Activated naive CD4-positive, alpha-beta T cell treated with anti-CD3 and anti-CD28 coated beads for 36 hours (primary cell): ENCODE measurements around the gene ACAP1. TPM values are rescaled to one million over a fixed set of nuclear protein-coding genes. Genes with fewer than 3 reads are reported as not detected.
A peak's percentile ranks its signal among the peaks of the same experiment; 100 is the strongest.

Experiments
- CTCF ChIA-PET: fragments of 350-600 bp; sonication (Branson Sonifier 250); formaldehyde crosslinking; loops from one replicate; lab custom pipeline; 2021; ENCODE audit warnings: antibody characterized with exemption; lab: Charles Lee
- DNase-seq: peaks from one replicate; pipeline ENCODE4 v3.0.0-alpha.2; 2020
- H3K27ac Mint-ChIP-seq: one replicate; pipeline ENCODE4 v1.8.0; 2021; ENCODE audit warnings: mild to moderate bottlenecking, mixed read lengths
- H3K27me3 Mint-ChIP-seq: one replicate; pipeline ENCODE4 v1.8.0; 2021; ENCODE audit warnings: low read depth, mixed read lengths
- H3K36me3 Mint-ChIP-seq: one replicate; pipeline ENCODE4 v1.8.0; 2021; ENCODE audit warnings: low read depth, mixed read lengths
- H3K4me1 Mint-ChIP-seq: one replicate; pipeline ENCODE4 v1.8.0; 2021; ENCODE audit warnings: low read depth, mixed read lengths
- H3K4me3 Mint-ChIP-seq: one replicate; pipeline ENCODE4 v1.8.0; 2021; ENCODE audit warnings: mild to moderate bottlenecking, moderate library complexity, mixed read lengths
- H3K9me3 Mint-ChIP-seq: one replicate; pipeline ENCODE4 v1.8.0; 2021; ENCODE audit warnings: mixed read lengths
- intact Hi-C: fragments of 100-400 bp; cut with micrococcal nuclease; formaldehyde crosslinking; loops from one replicate; pipeline ENCODE4 v1.15.1; 2023
- total RNA-seq, 2 experiments: library from RNA; stranded (reverse); gene quantifications; one replicate each; pipeline ENCODE4 v1.2.3, GENCODE V29; 2021

ACAP1 gene
- total RNA-seq, 2 experiments from 2014 or later, result 309 to 320 TPM

- Mint-ChIP-seq H3K27ac (peak overlapping the region; percentile 47), H3K4me1 (peaks cover 4% of the 10 kb centered on the region), H3K9me3 (peaks cover 3% of the 10 kb centered on the region), H3K27me3 (peaks cover 30% of the 10 kb centered on the region), H3K36me3 (no peaks in the 10 kb centered on the region), H3K4me3 (peak overlapping the region; percentile 70)
- intact Hi-C loops, result loop anchor here (1.0 kb wide), 2 partner anchors 10 to 51 kb away; partner anchors contain the start of genes PLSCR3 and TMEM102
- CTCF ChIA-PET, result interaction anchor here (0.7 to 2.4 kb wide), 3 partner anchors 10 to 300 kb away, joined by 3 to 6 read pairs (median 3); no protein-coding TSS in a partner anchor
- DNase-seq, result peak; percentile 74
Observed at GRCh38 chr17:7383742-7384488, 47.6 kb downstream of the ACAP1 start.

DNA sequence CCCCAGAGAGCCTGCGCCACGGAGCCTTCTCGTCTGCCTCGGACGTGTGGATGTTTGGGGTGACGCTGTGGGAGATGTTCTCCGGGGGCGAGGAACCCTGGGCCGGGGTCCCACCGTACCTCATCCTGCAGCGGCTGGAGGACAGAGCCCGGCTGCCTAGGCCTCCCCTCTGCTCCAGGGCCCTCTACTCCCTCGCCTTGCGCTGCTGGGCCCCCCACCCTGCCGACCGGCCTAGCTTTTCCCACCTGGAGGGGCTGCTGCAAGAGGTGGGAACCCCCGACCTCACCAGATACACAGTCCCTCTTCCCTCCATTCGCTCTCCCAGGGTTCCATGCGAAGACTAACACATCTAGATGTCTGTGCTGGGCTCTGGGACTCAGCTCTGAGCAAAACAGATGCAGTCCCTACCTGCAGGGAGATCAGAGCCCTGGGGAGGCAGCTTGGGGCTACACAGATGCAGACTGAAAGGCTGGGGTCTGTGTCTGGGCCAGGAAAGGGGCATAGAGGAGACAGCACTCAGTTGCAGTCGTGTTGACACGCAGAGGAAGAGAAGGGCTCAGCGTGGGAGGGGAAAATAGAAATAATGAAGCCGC, 48.3 kb downstream of the ACAP1 start:
- Mint-ChIP-seq H3K4me3 (peak overlapping the region; percentile 70), H3K27ac (peak overlapping the region; percentile 65), H3K36me3 (no peaks in the 10 kb centered on the region), H3K9me3 (no peaks in the 10 kb centered on the region), H3K27me3 (peaks cover 23% of the 10 kb centered on the region), H3K4me1 (peaks cover 4% of the 10 kb centered on the region)
- CTCF ChIA-PET, result interaction anchor here (0.7 to 2.4 kb wide), 3 partner anchors 9 to 299 kb away, joined by 3 to 6 read pairs (median 3); no protein-coding TSS in a partner anchor
- intact Hi-C loops, result loop anchor here (1.0 kb wide), 2 partner anchors 10 to 51 kb away; partner anchors contain the start of genes PLSCR3 and TMEM102
- no peak for DNase-seq

DNA sequence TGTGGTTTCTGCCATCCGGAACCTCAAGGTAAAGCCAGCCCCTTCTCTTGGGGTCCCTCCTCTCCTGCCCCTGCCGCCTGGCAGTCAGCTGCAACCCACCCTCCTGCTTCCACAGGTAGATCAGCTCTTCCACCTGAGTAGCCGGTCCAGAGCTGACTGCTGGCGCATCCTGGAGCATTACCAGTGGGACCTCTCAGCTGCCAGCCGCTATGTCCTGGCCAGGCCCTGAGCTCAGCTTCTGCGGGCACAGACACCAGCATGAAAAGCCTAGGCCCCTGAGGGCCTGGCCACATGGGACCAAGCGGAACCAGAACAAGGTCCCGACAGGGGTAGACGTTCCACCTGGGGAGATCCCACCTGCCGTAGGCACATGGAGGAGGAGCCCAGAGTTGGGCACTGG, 52.5 kb downstream of the ACAP1 start:
- H3K4me3 Mint-ChIP-seq, result no peak overlapping the region
- H3K27ac Mint-ChIP-seq, result no peak overlapping the region
- CTCF ChIA-PET, result interaction anchor here (0.7 to 1.3 kb wide), 3 partner anchors 33 to 172 kb away, joined by 3 to 5 read pairs (median 5); no protein-coding TSS in a partner anchor
- peaks cover 4% of the 10 kb centered on the region for H3K36me3 Mint-ChIP-seq
- intact Hi-C loops, result no loop called here
- no peak for DNase-seq
- no peaks in the 10 kb centered on the region for H3K27me3 Mint-ChIP-seq
- no peaks in the 10 kb centered on the region for H3K9me3 Mint-ChIP-seq
- peaks cover 29% of the 10 kb centered on the region for H3K4me1 Mint-ChIP-seq

GRCh38 chr17:7389924-7390910, 53.9 kb downstream of the ACAP1 start:
- Mint-ChIP-seq H3K27me3 (no peaks in the 10 kb centered on the region), H3K27ac (no peak overlapping the region), H3K4me3 (no peak overlapping the region), H3K36me3 (peaks cover 4% of the 10 kb centered on the region), H3K9me3 (no peaks in the 10 kb centered on the region), H3K4me1 (peaks cover 30% of the 10 kb centered on the region)
- intact Hi-C loops, result loop anchor here (5.0 kb wide), 1 partner anchor 33 kb away; the partner anchor contains the start of gene TMEM95
- no peak for DNase-seq
- CTCF ChIA-PET, result interaction anchor here (0.6 to 1.2 kb wide), 3 partner anchors 35 to 167 kb away, joined by 3 to 5 read pairs (median 3); no protein-coding TSS in a partner anchor

DNA sequence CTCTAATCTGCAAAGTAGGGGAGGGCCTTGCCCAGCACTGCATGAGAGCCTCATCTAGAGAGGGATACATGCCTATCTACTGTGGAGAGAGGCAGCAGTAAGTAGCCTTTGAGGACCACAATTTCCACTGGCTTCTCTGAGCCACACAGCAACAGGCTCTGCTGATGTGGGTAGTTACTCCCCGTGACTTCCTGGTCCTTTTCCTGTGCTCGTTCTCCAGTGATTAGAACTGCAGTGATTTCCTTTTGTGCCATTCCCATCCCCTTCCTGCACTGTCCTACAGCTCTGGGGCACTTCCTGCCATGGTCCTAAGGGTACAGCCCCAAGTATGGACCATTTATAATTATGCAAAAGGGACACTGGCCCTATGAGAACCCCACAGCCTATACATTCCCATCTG, 55.0 kb downstream of the ACAP1 start:
- H3K36me3 Mint-ChIP-seq, result peaks cover 4% of the 10 kb centered on the region
- H3K4me3 Mint-ChIP-seq, result no peak overlapping the region
- peaks cover 30% of the 10 kb centered on the region for H3K4me1 Mint-ChIP-seq
- intact Hi-C loops, result loop anchor here (5.0 kb wide), 1 partner anchor 34 kb away; the partner anchor contains the start of gene TMEM95
- H3K27ac Mint-ChIP-seq, result no peak overlapping the region
- DNase-seq, result no peak
- H3K27me3 Mint-ChIP-seq, result no peaks in the 10 kb centered on the region
- CTCF ChIA-PET, result no interaction called here
- H3K9me3 Mint-ChIP-seq, result no peaks in the 10 kb centered on the region

GRCh38 chr17:7392696-7393612, 56.6 kb downstream of the ACAP1 start:
- no peak for DNase-seq
- no peaks in the 10 kb centered on the region for H3K9me3 Mint-ChIP-seq
- H3K4me3 Mint-ChIP-seq, result peak overlapping the region; percentile 95
- intact Hi-C loops, result loop anchor here (5.0 kb wide), 1 partner anchor 36 kb away; the partner anchor contains the start of gene TMEM95
- peaks cover 4% of the 10 kb centered on the region for H3K36me3 Mint-ChIP-seq
- no peaks in the 10 kb centered on the region for H3K27me3 Mint-ChIP-seq
- no peak overlapping the region for H3K27ac Mint-ChIP-seq
- peaks cover 30% of the 10 kb centered on the region for H3K4me1 Mint-ChIP-seq
- CTCF ChIA-PET, result interaction anchor here (0.6 to 1.0 kb wide), 5 partner anchors 8 to 51 kb away, joined by 3 to 4 read pairs (median 4); no protein-coding TSS in a partner anchor

GRCh38 chr17:7393613-7394451, 57.5 kb downstream of the ACAP1 start:
- Mint-ChIP-seq H3K4me1 (peaks cover 30% of the 10 kb centered on the region), H3K4me3 (peak overlapping the region; percentile 95), H3K9me3 (no peaks in the 10 kb centered on the region), H3K27me3 (no peaks in the 10 kb centered on the region), H3K36me3 (peaks cover 4% of the 10 kb centered on the region), H3K27ac (peak overlapping the region; percentile 82)
- CTCF ChIA-PET, result interaction anchor here (0.6 to 1.0 kb wide), 3 partner anchors 9 to 38 kb away, joined by 3 to 4 read pairs (median 3); no protein-coding TSS in a partner anchor
- intact Hi-C loops, result loop anchor here (1.0 to 5.0 kb wide), 4 partner anchors 10 to 167 kb away; partner anchors contain the start of genes SENP3, TMEM256 and TMEM95
- DNase-seq, result peak; percentile 53

DNA sequence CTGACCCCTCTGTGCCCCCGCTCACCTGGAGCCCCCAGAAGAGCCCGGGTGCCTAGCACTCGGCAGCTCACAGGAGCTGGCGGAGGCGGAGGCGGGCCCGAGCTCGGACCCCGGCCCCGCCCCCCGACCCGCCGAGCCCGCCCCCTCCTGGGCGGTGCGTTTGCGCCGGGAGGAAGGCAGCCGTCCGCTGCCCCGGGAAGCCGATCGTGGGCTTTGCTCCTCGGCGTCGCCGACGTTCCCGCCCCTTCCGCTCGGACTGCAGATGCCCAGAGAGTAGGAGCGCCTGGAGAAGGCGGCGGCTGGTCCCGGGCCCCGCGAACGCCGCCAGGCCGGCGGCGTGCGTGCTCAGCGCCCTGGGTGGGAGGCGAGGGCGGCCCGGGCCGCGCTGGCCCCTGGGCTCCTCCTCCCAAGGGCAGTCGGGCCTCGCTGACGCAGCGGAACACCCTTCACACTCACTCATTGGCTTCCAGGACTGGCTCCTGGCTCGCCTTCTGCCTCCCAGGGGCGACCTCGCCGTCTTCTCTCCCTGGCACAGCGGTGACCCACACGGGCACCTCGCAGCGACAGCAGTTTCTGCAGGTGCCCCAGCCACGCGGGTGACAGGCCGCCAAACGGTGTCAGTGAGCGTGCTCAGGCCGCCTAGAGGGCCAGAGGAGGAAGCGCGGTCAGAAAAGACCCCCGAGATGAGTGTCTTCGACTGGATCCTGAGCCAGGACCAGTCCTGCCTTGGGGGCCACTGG, 58.3 kb downstream of the ACAP1 start, which contains the start of gene PLSCR3:
Gene PLSCR3 (minus strand): TSS at position 74 of the 740 bp plus-strand sequence. CDS start 415 bp downstream, outside the sequence.
- CTCF ChIA-PET, result interaction anchor here (0.6 to 1.0 kb wide), 2 partner anchors 39 to 121 kb away, joined by 3 read pairs; no protein-coding TSS in a partner anchor
- DNase-seq, result peak; percentile 80
- H3K4me3 Mint-ChIP-seq, result peak within 1 kb of the TSS; percentile 95
- H3K27ac Mint-ChIP-seq, result peak within 1 kb of the TSS; percentile 88
- intact Hi-C loops, result loop anchor here (1.0 to 5.0 kb wide), 4 partner anchors 10 to 167 kb away; partner anchors contain the start of genes SENP3, TMEM256 and TMEM95
- H3K36me3 Mint-ChIP-seq, result peaks cover 4% of the 10 kb centered on the region
- H3K9me3 Mint-ChIP-seq, result no peaks in the 10 kb centered on the region
- no peaks in the 10 kb centered on the region for H3K27me3 Mint-ChIP-seq
- peaks cover 30% of the 10 kb centered on the region for H3K4me1 Mint-ChIP-seq

- peaks cover 21% of the 10 kb centered on the region for H3K4me1 Mint-ChIP-seq
- CTCF ChIA-PET, result interaction anchor here (0.6 kb wide), 1 partner anchor 188 kb away, joined by 3 read pairs; no protein-coding TSS in a partner anchor
- no peak for DNase-seq
- H3K27me3 Mint-ChIP-seq, result no peaks in the 10 kb centered on the region
- peaks cover 4% of the 10 kb centered on the region for H3K36me3 Mint-ChIP-seq
- intact Hi-C loops, result no loop called here
- H3K9me3 Mint-ChIP-seq, result no peaks in the 10 kb centered on the region
- no peak overlapping the region for H3K4me3 Mint-ChIP-seq
- H3K27ac Mint-ChIP-seq, result no peak overlapping the region
Observed at GRCh38 chr17:7396147-7396546, 59.8 kb downstream of the ACAP1 start.
